Thyroid gland (tissue), 4 donors: ENCODE data around the gene CD72. TPM values are rescaled to one million over a fixed set of nuclear protein-coding genes. Genes with fewer than 3 reads are reported as not detected.
"Not testable (repeated sequence)": the region's sequence is repeated elsewhere in the genome, so short reads cannot be mapped to it uniquely, and the experiment has no call there.

Experiments
- DNase-seq, 2 donors: peaks; one replicate each; pipeline ENCODE4 v3.0.0-alpha.2; 2019
- H3K27ac ChIP-seq, 3 donors: fragments of 200-600 bp; sonication (generic); 1 replicate in 2 of 3; 2 replicates in 1 of 3; pipeline ENCODE4 v1.5.1; 2016 to 2019; ENCODE audit warnings: mild to moderate bottlenecking in 1 of 3, moderate library complexity in 1 of 3
- H3K27me3 ChIP-seq: fragments of 200-600 bp; sonication (generic); one replicate; pipeline ENCODE4 v1.5.1; 2019
- H3K36me3 ChIP-seq, 2 donors: fragments of 200-600 bp; sonication (generic); one replicate each; pipeline ENCODE4 v1.5.1; 2016 to 2019
- H3K4me1 ChIP-seq, 2 donors: fragments of 200-600 bp; sonication (generic); one replicate each; pipeline ENCODE4 v1.5.1; 2017 to 2019
- H3K4me3 ChIP-seq, 3 donors: fragments of 200-600 bp; sonication (generic); replicated peaks in 1 of 3; 1 replicate in 2 of 3; 2 replicates in 1 of 3; pipeline ENCODE4 v1.5.1; 2016; ENCODE audit warnings: mild to moderate bottlenecking in 1 of 3
- H3K9me3 ChIP-seq: fragments of 200-600 bp; sonication (generic); one replicate; pipeline ENCODE4 v1.5.1; 2017
- CTCF ChIP-seq, 6 experiments: fragments of 200-600 bp in 3 of 6; fragments of 450-650 bp in 3 of 6; sonication (generic) in 3 of 6; IDR thresholded peaks; one replicate each; pipeline ENCODE4 v1.5.1; 2016 to 2019; ENCODE audit warnings: antibody characterized with exemption in 6 of 6, mild to moderate bottlenecking in 2 of 6, inconsistent platforms in 1 of 6, moderate library complexity in 1 of 6
- POLR2A ChIP-seq, 2 donors: fragments of 450-650 bp; IDR thresholded peaks; one replicate each; pipeline ENCODE4 v1.6.1; 2017; ENCODE audit warnings: antibody characterized with exemption in 2 of 2, mild to moderate bottlenecking in 2 of 2, moderate library complexity in 1 of 2
- WGBS, 2 donors: methylation state at CpG; one replicate each; pipeline ENCODE4 v1.1.5; 2017; 5-methylcytosine and 5-hydroxymethylcytosine counted together
- intact Hi-C: fragments of 100-400 bp; cut with DNase I; formaldehyde crosslinking; loops from one replicate; pipeline ENCODE4 v1.15.1; 2023
- total RNA-seq, 4 donors: library from RNA; depleted of rRNA; stranded (reverse); fragments of >200 nt; gene quantifications; one replicate each; pipeline ENCODE4 v1.2.3, GENCODE V29; 2016

CD72 gene
- total RNA-seq, 4 donors from 2014 or later = 1.8 to 5.8 (median 3.1) TPM

DNA sequence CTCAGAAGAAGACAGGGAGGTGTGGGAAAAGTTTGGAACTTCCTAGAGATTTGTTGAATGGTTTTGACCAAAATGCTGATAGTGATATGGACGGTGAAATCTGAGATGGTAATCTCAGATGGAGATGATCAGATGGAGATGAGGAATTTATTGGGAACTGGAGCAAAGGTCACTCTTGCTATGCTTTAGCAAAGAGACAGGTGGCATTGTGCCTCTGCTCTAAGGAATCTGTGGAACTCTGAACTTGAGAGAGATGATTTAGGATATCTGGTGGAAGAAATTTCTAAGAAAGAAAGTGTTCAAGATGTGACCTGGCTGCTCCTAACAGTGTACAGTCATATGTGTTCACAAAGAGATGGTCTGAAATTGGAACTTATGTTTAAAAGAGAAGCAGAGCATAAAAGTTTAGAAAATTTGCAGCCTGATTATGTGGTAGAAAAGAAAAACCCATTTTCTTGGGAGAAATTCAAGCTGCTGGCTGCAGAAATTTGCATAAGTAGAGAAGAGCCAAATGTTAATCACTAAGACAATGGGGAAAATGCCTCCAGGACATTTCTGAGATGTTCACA is 38.5 kb downstream of the CD72 start:
- H3K27me3 ChIP-seq, H3K9me3 ChIP-seq, H3K27ac ChIP-seq, H3K36me3 ChIP-seq, H3K4me3 ChIP-seq, H3K4me1 ChIP-seq, intact Hi-C loops, DNase-seq: not testable (repeated sequence)
- WGBS, 2 donors = 92 to 96% methylated on average over 1 of the region's 1 CpG

DNA sequence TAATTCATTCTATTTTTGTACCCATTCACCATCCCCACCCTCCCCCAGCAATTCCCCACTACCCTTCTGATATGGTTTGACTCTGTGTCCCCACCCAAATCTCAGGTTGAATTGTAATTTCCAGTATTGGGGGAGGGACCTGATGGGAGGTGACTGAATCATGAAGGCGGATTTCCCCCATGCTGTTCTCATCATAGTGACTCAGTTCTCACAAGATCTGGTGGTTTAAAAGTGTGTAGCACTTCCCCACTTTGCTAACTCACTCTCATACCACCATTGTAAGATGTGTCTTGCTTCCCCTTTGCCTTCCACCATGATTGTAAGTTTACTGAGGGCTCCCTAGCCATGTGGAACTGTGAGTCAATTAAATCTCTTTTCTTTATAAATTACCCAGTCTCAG is 39.1 kb downstream of the CD72 start:
- 90 to 96% methylated on average over 1 of the region's 1 CpG for WGBS, 2 donors

GRCh38 chr9:35577486-35577885 is 40.7 kb downstream of the CD72 start:
- TF ChIP-seq CTCF (IDR thresholded peaks at IDR 0.05) (no peak), POLR2A (IDR thresholded peaks at IDR 0.05) (no peak)
- Histone ChIP-seq H3K4me1 (no peaks in the 10 kb centered on the region), H3K27ac (no peak overlapping the region), H3K9me3 (no peaks in the 10 kb centered on the region), H3K4me3 (no peak overlapping the region), H3K27me3 (no peaks in the 10 kb centered on the region), H3K36me3 (no peaks in the 10 kb centered on the region)
- no peak for DNase-seq
- 88 to 92% methylated on average over 5 of the region's 5 CpGs for WGBS, 2 donors
- intact Hi-C loops = no loop called here

More for the DNA sequence above, 39.1 kb downstream of the CD72 start:
- no peak for DNase-seq
- Histone ChIP-seq H3K4me3 (no peak overlapping the region), H3K4me1 (no peaks in the 10 kb centered on the region), H3K36me3 (no peaks in the 10 kb centered on the region), H3K27me3 (no peaks in the 10 kb centered on the region), H3K9me3 (no peaks in the 10 kb centered on the region), H3K27ac (no peak overlapping the region)
- TF ChIP-seq CTCF (IDR thresholded peaks at IDR 0.05) = no peak
- TF ChIP-seq POLR2A (IDR thresholded peaks at IDR 0.05) = no peak
- intact Hi-C loops = no loop called here

DNA sequence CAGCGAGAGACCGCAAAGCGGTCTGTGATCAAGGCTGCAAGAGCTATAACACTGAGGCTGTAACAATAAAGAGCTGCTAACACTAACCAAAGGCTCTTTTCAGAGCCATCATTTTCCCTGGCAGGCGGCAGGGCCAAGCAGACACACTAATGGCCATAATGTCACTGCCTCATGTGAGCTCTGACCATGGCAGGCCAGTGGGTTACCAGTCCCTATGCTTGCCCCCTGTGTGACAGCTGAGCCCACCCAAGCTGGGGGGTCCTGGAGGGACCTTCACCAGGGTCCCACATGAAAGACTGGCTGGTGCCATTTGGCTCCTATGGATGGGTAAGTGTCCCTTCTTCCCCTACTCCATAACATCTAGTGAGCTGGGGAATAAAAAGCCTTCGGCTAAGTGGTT is 42.7 kb downstream of the CD72 start:
- Histone ChIP-seq H3K27ac (no peak overlapping the region), H3K4me3 (no peak overlapping the region), H3K4me1 (no peaks in the 10 kb centered on the region), H3K27me3 (no peaks in the 10 kb centered on the region), H3K36me3 (no peaks in the 10 kb centered on the region), H3K9me3 (no peaks in the 10 kb centered on the region)
- 92 to 95% methylated on average over 5 of the region's 5 CpGs for WGBS, 2 donors
- no peak for TF ChIP-seq CTCF (IDR thresholded peaks at IDR 0.05)
- no peak for TF ChIP-seq POLR2A (IDR thresholded peaks at IDR 0.05)
- no peak for DNase-seq
- intact Hi-C loops = no loop called here

DNA sequence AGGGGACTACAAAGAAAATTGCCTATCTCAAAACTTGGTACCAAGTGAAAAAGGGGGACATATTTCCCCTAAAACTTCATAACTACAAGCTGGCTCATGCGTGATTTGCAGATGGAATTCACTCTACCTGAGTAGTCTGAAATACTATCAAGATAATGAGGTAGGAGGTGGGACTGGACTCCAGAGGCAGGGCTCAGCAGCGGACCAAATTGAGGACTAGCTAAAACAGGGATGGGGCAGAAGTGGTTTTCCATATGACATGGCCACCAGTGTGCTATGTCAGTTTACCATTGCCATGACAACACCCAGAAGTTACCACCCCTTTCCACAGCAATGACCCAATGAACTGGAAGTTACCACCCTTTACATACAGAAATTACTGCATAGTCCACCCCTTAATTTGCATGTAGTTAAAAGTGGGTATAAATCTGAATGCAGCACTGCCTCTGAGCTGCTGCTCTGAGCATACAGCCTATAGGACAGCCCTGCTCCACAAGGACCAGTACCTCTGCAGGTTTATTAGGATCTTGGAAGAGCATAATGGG is 43.6 kb downstream of the CD72 start:
- Histone ChIP-seq H3K27ac (no peak overlapping the region), H3K27me3 (no peaks in the 10 kb centered on the region), H3K4me3 (no peak overlapping the region), H3K9me3 (no peaks in the 10 kb centered on the region), H3K4me1 (no peaks in the 10 kb centered on the region), H3K36me3 (no peaks in the 10 kb centered on the region)
- no peak for TF ChIP-seq POLR2A (IDR thresholded peaks at IDR 0.05)
- no peak for TF ChIP-seq CTCF (IDR thresholded peaks at IDR 0.05)
- intact Hi-C loops = no loop called here
- 87 to 100% methylated on average over 2 of the region's 2 CpGs for WGBS, 2 donors
- DNase-seq = no peak
